ENCODE results near the gene LIN7A. TPM values are rescaled to one million over a fixed set of nuclear protein-coding genes. Genes with fewer than 3 reads are reported as not detected.

LIN7A gene
- polyA plus RNA-seq, 1 experiment = 10.4 TPM

DNA sequence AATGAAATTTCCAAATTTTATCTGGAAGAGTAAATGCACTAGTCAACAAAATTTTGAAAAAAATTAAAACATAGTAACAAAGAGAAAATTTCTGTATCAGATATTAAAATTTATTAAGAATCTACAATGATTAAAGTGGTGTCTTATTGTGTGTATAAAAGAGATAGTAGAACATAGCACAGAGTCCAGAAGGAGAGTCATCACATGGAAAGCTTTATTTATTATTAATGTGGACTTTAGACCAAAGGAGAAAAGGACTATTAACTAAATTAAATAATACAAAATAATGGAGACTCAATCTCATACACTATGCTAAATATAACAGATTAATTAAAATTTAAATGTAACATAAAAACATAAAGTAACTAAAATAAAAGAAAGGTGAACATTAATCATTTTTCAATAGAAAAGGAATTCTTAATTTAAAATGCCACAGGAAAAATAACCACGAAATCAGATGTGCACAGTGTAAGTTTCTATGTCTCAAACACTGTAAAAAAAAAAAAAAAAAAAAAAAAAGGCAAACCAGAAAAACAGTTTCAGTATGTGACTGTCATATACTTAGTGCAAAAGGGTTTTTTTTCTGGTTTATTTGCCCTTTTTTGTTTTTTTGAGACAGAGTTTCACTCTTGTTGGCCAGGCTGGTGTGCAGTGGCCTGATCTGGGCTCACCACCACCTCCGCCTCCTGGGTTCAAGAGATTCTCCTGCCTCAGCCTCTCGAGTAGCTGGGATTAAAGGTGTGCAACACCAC is 125.6 kb downstream of the LIN7A start:
- DNase-seq (ENCODE audit: low read depth, low spot score) = no peak
- no peak overlapping the region for H3K4me3 ChIP-seq (ENCODE audit: low read depth, low read length)
- ChIA-PET CTCF (interaction anchor here (1.1 kb wide), 1 partner anchor 14 kb away, joined by 3 read pairs; no protein-coding TSS in a partner anchor), POLR2A (no interaction called here)
- H3K9me3 ChIP-seq (ENCODE audit: control insufficient read depth, insufficient read depth, low read length) = no peaks in the 10 kb centered on the region
- TF ChIP-seq, protein P1, sequence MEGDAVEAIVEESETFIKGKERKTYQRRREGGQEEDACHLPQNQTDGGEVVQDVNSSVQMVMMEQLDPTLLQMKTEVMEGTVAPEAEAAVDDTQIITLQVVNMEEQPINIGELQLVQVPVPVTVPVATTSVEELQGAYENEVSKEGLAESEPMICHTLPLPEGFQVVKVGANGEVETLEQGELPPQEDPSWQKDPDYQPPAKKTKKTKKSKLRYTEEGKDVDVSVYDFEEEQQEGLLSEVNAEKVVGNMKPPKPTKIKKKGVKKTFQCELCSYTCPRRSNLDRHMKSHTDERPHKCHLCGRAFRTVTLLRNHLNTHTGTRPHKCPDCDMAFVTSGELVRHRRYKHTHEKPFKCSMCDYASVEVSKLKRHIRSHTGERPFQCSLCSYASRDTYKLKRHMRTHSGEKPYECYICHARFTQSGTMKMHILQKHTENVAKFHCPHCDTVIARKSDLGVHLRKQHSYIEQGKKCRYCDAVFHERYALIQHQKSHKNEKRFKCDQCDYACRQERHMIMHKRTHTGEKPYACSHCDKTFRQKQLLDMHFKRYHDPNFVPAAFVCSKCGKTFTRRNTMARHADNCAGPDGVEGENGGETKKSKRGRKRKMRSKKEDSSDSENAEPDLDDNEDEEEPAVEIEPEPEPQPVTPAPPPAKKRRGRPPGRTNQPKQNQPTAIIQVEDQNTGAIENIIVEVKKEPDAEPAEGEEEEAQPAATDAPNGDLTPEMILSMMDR (IDR thresholded peaks at IDR 0.05; ENCODE audit: low read depth, low read length) = no peak
- H3K27me3 ChIP-seq (ENCODE audit: control insufficient read depth, insufficient read depth, low read length) = no peaks in the 10 kb centered on the region
- no peak overlapping the region for H3K27ac ChIP-seq (ENCODE audit: low read depth, low read length)

DNA sequence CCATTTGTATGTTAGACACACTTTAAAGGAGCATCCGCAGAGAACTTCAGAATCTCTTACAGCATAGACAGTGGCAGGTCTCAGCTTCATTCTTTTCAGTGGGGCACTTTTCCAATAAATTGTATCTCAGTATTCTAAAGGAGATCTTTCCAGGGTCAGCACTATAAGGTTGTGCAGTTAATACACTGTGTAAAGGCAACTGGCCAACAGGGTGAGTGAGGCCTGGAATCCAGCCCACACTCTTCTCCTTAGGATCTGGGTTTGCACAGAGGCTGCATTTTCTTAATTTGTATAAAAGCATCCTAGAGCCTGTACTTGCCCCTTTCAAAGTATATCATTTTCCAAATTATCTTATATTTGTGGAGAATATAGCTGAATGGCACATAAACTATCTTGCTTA is 126.9 kb downstream of the LIN7A start:
- DNase-seq (ENCODE audit: low read depth, low spot score) = no peak
- no peaks in the 10 kb centered on the region for H3K9me3 ChIP-seq (ENCODE audit: control insufficient read depth, insufficient read depth, low read length)
- H3K27ac ChIP-seq (ENCODE audit: low read depth, low read length) = no peak overlapping the region
- no peaks in the 10 kb centered on the region for H3K27me3 ChIP-seq (ENCODE audit: control insufficient read depth, insufficient read depth, low read length)
- H3K4me3 ChIP-seq (ENCODE audit: low read depth, low read length) = no peak overlapping the region
- CTCF ChIA-PET = interaction anchor here (1.1 to 1.9 kb wide), 2 partner anchors 15 to 27 kb away, joined by 3 to 10 read pairs; no protein-coding TSS in a partner anchor
- POLR2A ChIA-PET = no interaction called here
- TF ChIP-seq, protein P1 (IDR thresholded peaks at IDR 0.05; ENCODE audit: low read depth, low read length) = no peak

DNA sequence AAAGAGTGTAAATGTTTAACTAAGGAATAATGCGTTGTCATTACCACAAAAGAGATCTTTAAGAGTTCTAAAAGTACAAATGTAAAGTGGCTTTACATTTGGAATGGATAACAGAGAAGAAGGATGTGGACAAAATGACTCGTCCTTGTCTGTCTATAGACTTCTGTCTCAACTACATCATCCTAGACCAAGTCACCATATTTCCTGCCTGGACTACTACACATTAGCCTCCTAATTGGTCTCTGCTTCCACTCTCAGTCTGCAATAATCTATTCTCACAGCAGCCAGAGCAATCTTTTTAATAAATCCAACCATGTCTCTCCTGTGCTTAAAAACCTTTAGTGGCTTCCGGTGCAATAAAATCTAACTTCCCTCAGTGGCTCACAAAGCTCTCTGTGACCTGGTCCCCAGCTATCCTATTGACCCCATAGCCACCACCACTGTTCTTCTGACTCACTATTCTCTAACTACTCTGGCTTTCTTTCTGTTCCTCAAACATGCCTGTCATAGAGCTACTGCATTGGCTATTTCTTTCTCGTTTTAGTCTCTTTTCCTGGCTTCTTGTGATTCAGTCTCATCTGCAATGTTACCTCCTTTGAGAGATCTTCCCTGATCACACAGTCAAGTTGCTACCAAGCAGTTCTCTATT is 130.0 kb downstream of the LIN7A start:
- no peak overlapping the region for H3K27ac ChIP-seq (ENCODE audit: low read depth, low read length)
- TF ChIP-seq, protein P1 (IDR thresholded peaks at IDR 0.05; ENCODE audit: low read depth, low read length) = no peak
- no peaks in the 10 kb centered on the region for H3K27me3 ChIP-seq (ENCODE audit: control insufficient read depth, insufficient read depth, low read length)
- POLR2A ChIA-PET = no interaction called here
- no peaks in the 10 kb centered on the region for H3K9me3 ChIP-seq (ENCODE audit: control insufficient read depth, insufficient read depth, low read length)
- DNase-seq (ENCODE audit: low read depth, low spot score) = no peak
- no peak overlapping the region for H3K4me3 ChIP-seq (ENCODE audit: low read depth, low read length)
- CTCF ChIA-PET = no interaction called here

DNA sequence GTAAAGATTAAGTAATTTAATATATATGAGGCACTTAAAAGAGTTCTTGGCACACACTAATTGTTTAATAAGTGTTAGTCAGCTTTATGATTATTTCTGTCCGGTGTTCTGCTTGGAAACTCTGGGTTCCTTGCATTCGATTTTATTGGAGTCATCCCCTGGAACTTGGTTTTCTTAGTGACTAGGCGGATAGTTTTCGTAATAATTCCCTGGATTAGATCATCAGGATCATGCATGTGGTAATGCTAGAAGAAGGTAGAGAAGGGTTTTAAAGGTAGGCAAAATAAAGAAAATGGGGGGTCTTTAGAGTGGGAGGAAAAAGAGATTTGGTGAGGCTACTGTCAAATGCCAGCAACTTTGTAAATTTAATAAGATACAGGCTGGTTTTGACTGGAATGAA is 132.6 kb downstream of the LIN7A start:
- Histone ChIP-seq H3K27me3 (ENCODE audit: control insufficient read depth, insufficient read depth, low read length) (no peaks in the 10 kb centered on the region), H3K4me3 (ENCODE audit: low read depth, low read length) (no peak overlapping the region), H3K9me3 (ENCODE audit: control insufficient read depth, insufficient read depth, low read length) (no peaks in the 10 kb centered on the region), H3K27ac (ENCODE audit: low read depth, low read length) (no peak overlapping the region)
- no peak for DNase-seq (ENCODE audit: low read depth, low spot score)
- TF ChIP-seq, protein P1 (IDR thresholded peaks at IDR 0.05; ENCODE audit: low read depth, low read length) = no peak
- CTCF ChIA-PET = interaction anchor here (1.6 kb wide), 1 partner anchor 33 kb away, joined by 9 read pairs; no protein-coding TSS in a partner anchor
- POLR2A ChIA-PET = no interaction called here
